Retinal pigment epithelial cell (primary cell): Measurements from ENCODE around the gene HAGHL.
"Not testable (repeated sequence)": the region's sequence is repeated elsewhere in the genome, so short reads cannot be mapped to it uniquely, and the experiment has no call there.

Source experiments
- DNase-seq: peaks from one replicate; pipeline ENCODE4 v3.0.0-alpha.2; 2010; ENCODE audit warnings: low read depth
- H3K4me3 ChIP-seq: 2 replicates; pipeline ENCODE4 v1.5.1; 2011; ENCODE audit warnings: mild to moderate bottlenecking, low read length, control low read depth, moderate library complexity
- CTCF ChIP-seq: conservative IDR thresholded peaks from 2 replicates; pipeline ENCODE4 v1.5.1; 2011; ENCODE audit warnings: low read depth, low read length, control low read depth, inconsistent platforms

HAGHL gene

GRCh38 chr16:711084-711483, 15.8 kb upstream of the HAGHL start:
- DNase-seq = no peak
- H3K4me3 ChIP-seq = no peak overlapping the region
- no peak for TF ChIP-seq CTCF

- H3K4me3 ChIP-seq = no peak overlapping the region
- TF ChIP-seq CTCF = peak; percentile 89
- DNase-seq = no peak
Measured at GRCh38 chr16:711548-712320, 15.2 kb upstream of the HAGHL start.

GRCh38 chr16:712740-713250, 14.1 kb upstream of the HAGHL start:
- not testable (repeated sequence) for H3K4me3 ChIP-seq
- TF ChIP-seq CTCF = peak; percentile 58
- peak; percentile 94 for DNase-seq

GRCh38 chr16:714079-714478, 12.8 kb upstream of the HAGHL start:
- no peak for DNase-seq
- TF ChIP-seq CTCF = no peak
- no peak overlapping the region for H3K4me3 ChIP-seq

- no peak for DNase-seq
- H3K4me3 ChIP-seq = peak within 1 kb of the TSS; percentile 57
- no peak for TF ChIP-seq CTCF
Measured at GRCh38 chr16:714558-715476, 12.1 kb upstream of the HAGHL start, which contains the start of gene METRN. Gene METRN (plus strand): TSS chr16:715118. CDS start chr16:715290, 172 bp downstream.

- no peak for TF ChIP-seq CTCF
Measured at GRCh38 chr16:715477-716199, 11.3 kb upstream of the HAGHL start.

More at GRCh38 chr16:715477-716199, 11.3 kb upstream of the HAGHL start:
- DNase-seq = no peak
- peak overlapping the region; percentile 57 for H3K4me3 ChIP-seq
